HepG2 (cell line): Measurements from ENCODE around the gene ANKRD49. TPM values are rescaled to one million over a fixed set of nuclear protein-coding genes. Genes with fewer than 3 reads are reported as not detected.
A peak's percentile ranks its signal among the peaks of the same experiment; 100 is the strongest.

Experiments used
- NAIF1 ChIP-seq: sonication (generic); formaldehyde crosslinking; IDR thresholded peaks from 2 replicates; pipeline ENCODE4 v1.5.0; 2020; ENCODE audit warnings: mild to moderate bottlenecking, missing genetic modification reagents, borderline replicate concordance
- SIN3B ChIP-seq: fragments of 150-350 bp; IDR thresholded peaks from 2 replicates; pipeline ENCODE4 v1.6.1; 2014; ENCODE audit warnings: low read length
- ZNF446 ChIP-seq: sonication (generic); formaldehyde crosslinking; IDR thresholded peaks from 2 replicates; pipeline ENCODE4 v1.5.0; 2020; ENCODE audit warnings: mild to moderate bottlenecking, missing genetic modification reagents
- ZNF883 ChIP-seq: sonication (generic); formaldehyde crosslinking; IDR thresholded peaks from 2 replicates; pipeline ENCODE4 v1.5.1; 2020; ENCODE audit warnings: mild to moderate bottlenecking, missing genetic modification reagents; ENCODE audit errors: not compliant biosample characterization
- polyA plus RNA-seq, 8 experiments: library from polyadenylated mRNA; depleted of rRNA in 3 of 8; stranded (reverse) in 7 of 8; unstranded in 1 of 8; fragments of >200 nt; fragmentation: Illumina TruSeq in 4 of 8; extraction: Trizol in 4 of 8; gene quantifications; 2 replicates each; pipeline versions ENCODE4 v1.2.1 to v1.2.3, GENCODE V29; 2011 to 2016; ENCODE audit warnings: low read depth in 4 of 8, missing spikeins in 1 of 8, mixed read lengths in 1 of 8; ENCODE audit not compliant: insufficient read depth in 1 of 8
- total RNA-seq, 5 experiments: library from RNA; depleted of rRNA; stranded (reverse); fragments of >200 nt; fragmentation: Illumina TruSeq; extraction: Trizol; gene quantifications; 2 replicates each; pipeline ENCODE4 v1.2.3, GENCODE V29; 2016; ENCODE audit warnings: low read depth in 1 of 5
- TF ChIP-seq, protein P1 (sequence below): sonication (generic); formaldehyde crosslinking; IDR thresholded peaks from 2 replicates; pipeline ENCODE4 v1.5.1; 2020; ENCODE audit warnings: mild to moderate bottlenecking, missing genetic modification reagents, moderate library complexity
- TF ChIP-seq, protein P2 (sequence below): sonication (generic); formaldehyde crosslinking; IDR thresholded peaks from 2 replicates; pipeline ENCODE4 v1.4.0; 2020; ENCODE audit warnings: missing genetic modification reagents
- TF ChIP-seq, protein P3 (sequence below): sonication (generic); formaldehyde crosslinking; IDR thresholded peaks from 2 replicates; pipeline ENCODE4 v1.8.0; 2022; ENCODE audit warnings: missing genetic modification reagents, mild to moderate bottlenecking, borderline replicate concordance
- TF ChIP-seq, protein P4 (sequence below): sonication (generic); formaldehyde crosslinking; IDR thresholded peaks from 2 replicates; pipeline ENCODE4 v1.4.0; 2020; ENCODE audit warnings: missing genetic modification reagents
- TF ChIP-seq, protein P5 (sequence below): IDR thresholded peaks from 2 replicates; pipeline ENCODE4 v1.4.0; 2020; ENCODE audit warnings: mild to moderate bottlenecking, missing genetic modification reagents
- TF ChIP-seq, protein P6 (sequence below): sonication (generic); formaldehyde crosslinking; IDR thresholded peaks from 2 replicates; pipeline ENCODE4 v1.4.0; 2020; ENCODE audit warnings: low read depth, mild to moderate bottlenecking, missing genetic modification reagents

The ANKRD49 gene
- total and polyA plus RNA-seq, 2 of the 13 experiments (the other 11 are each of a cell fraction or from before 2014, with no cell fraction given): 14.2 to 14.3 TPM

DNA sequence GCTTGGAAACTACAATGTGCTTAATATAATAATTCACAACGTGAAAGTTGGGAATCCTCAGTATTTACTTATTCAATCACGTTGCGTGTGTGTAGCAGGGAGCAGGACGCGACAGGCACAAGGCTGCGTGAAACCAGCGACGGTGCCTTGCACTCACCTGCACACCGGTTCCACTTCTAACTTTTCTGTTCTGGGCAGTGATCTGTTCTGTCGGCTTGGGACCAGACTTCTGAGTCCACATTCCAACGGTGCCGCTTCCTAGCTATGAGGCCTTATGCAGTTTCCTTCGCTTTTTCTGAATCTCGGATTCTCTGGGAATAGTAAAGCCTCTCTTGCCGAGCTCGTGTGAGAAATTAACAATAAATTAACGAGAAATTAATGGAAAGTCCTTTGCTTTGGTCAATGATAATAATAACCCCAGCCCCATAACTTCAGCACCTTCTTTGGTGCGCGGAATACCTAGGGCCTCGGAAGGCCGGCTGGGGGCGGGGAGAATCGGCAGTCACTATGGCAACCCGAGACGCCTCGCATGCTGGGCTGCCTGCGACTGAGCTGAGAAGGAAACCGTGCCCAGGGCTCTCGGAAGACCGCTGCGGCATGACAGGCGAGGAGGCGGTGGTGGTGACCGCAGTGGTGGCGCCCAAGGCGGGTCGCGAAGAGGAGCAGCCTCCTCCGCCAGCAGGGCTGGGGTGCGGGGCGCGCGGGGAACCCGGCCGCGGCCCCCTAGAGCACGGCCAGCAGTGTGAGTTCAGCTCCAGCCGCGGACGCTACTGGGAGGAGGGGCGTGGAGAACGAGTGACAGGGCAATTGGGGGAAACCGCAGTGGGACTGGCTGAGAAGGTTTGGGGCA, 18.4 kb downstream of the ANKRD49 start, which contains the start of gene C11orf97 (continued):
- TF ChIP-seq, protein P1, sequence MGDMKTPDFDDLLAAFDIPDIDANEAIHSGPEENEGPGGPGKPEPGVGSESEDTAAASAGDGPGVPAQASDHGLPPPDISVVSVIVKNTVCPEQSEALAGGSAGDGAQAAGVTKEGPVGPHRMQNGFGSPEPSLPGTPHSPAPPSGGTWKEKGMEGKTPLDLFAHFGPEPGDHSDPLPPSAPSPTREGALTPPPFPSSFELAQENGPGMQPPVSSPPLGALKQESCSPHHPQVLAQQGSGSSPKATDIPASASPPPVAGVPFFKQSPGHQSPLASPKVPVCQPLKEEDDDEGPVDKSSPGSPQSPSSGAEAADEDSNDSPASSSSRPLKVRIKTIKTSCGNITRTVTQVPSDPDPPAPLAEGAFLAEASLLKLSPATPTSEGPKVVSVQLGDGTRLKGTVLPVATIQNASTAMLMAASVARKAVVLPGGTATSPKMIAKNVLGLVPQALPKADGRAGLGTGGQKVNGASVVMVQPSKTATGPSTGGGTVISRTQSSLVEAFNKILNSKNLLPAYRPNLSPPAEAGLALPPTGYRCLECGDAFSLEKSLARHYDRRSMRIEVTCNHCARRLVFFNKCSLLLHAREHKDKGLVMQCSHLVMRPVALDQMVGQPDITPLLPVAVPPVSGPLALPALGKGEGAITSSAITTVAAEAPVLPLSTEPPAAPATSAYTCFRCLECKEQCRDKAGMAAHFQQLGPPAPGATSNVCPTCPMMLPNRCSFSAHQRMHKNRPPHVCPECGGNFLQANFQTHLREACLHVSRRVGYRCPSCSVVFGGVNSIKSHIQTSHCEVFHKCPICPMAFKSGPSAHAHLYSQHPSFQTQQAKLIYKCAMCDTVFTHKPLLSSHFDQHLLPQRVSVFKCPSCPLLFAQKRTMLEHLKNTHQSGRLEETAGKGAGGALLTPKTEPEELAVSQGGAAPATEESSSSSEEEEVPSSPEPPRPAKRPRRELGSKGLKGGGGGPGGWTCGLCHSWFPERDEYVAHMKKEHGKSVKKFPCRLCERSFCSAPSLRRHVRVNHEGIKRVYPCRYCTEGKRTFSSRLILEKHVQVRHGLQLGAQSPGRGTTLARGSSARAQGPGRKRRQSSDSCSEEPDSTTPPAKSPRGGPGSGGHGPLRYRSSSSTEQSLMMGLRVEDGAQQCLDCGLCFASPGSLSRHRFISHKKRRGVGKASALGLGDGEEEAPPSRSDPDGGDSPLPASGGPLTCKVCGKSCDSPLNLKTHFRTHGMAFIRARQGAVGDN (CRISPR knock-in tag): peak; percentile 72
- TF ChIP-seq, protein P2, sequence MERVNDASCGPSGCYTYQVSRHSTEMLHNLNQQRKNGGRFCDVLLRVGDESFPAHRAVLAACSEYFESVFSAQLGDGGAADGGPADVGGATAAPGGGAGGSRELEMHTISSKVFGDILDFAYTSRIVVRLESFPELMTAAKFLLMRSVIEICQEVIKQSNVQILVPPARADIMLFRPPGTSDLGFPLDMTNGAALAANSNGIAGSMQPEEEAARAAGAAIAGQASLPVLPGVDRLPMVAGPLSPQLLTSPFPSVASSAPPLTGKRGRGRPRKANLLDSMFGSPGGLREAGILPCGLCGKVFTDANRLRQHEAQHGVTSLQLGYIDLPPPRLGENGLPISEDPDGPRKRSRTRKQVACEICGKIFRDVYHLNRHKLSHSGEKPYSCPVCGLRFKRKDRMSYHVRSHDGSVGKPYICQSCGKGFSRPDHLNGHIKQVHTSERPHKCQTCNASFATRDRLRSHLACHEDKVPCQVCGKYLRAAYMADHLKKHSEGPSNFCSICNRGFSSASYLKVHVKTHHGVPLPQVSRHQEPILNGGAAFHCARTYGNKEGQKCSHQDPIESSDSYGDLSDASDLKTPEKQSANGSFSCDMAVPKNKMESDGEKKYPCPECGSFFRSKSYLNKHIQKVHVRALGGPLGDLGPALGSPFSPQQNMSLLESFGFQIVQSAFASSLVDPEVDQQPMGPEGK (CRISPR knock-in tag): peak; percentile 8; the same call in 1 of the 2 replicates
- TF ChIP-seq ZNF446 (CRISPR knock-in tag) (0 out of 2 replicates have a peak, but pooled peaks have one; percentile 26), SIN3B (no peak), ZNF883 (CRISPR knock-in tag) (no peak), NAIF1 (CRISPR knock-in tag) (no peak)
- TF ChIP-seq, protein P3, sequence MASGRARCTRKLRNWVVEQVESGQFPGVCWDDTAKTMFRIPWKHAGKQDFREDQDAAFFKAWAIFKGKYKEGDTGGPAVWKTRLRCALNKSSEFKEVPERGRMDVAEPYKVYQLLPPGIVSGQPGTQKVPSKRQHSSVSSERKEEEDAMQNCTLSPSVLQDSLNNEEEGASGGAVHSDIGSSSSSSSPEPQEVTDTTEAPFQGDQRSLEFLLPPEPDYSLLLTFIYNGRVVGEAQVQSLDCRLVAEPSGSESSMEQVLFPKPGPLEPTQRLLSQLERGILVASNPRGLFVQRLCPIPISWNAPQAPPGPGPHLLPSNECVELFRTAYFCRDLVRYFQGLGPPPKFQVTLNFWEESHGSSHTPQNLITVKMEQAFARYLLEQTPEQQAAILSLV (CRISPR knock-in tag): no peak
- TF ChIP-seq, protein P4, sequence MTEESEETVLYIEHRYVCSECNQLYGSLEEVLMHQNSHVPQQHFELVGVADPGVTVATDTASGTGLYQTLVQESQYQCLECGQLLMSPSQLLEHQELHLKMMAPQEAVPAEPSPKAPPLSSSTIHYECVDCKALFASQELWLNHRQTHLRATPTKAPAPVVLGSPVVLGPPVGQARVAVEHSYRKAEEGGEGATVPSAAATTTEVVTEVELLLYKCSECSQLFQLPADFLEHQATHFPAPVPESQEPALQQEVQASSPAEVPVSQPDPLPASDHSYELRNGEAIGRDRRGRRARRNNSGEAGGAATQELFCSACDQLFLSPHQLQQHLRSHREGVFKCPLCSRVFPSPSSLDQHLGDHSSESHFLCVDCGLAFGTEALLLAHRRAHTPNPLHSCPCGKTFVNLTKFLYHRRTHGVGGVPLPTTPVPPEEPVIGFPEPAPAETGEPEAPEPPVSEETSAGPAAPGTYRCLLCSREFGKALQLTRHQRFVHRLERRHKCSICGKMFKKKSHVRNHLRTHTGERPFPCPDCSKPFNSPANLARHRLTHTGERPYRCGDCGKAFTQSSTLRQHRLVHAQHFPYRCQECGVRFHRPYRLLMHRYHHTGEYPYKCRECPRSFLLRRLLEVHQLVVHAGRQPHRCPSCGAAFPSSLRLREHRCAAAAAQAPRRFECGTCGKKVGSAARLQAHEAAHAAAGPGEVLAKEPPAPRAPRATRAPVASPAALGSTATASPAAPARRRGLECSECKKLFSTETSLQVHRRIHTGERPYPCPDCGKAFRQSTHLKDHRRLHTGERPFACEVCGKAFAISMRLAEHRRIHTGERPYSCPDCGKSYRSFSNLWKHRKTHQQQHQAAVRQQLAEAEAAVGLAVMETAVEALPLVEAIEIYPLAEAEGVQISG (CRISPR knock-in tag): 0 out of 2 replicates have a peak, but pooled peaks have one; percentile 28
- TF ChIP-seq, protein P5, sequence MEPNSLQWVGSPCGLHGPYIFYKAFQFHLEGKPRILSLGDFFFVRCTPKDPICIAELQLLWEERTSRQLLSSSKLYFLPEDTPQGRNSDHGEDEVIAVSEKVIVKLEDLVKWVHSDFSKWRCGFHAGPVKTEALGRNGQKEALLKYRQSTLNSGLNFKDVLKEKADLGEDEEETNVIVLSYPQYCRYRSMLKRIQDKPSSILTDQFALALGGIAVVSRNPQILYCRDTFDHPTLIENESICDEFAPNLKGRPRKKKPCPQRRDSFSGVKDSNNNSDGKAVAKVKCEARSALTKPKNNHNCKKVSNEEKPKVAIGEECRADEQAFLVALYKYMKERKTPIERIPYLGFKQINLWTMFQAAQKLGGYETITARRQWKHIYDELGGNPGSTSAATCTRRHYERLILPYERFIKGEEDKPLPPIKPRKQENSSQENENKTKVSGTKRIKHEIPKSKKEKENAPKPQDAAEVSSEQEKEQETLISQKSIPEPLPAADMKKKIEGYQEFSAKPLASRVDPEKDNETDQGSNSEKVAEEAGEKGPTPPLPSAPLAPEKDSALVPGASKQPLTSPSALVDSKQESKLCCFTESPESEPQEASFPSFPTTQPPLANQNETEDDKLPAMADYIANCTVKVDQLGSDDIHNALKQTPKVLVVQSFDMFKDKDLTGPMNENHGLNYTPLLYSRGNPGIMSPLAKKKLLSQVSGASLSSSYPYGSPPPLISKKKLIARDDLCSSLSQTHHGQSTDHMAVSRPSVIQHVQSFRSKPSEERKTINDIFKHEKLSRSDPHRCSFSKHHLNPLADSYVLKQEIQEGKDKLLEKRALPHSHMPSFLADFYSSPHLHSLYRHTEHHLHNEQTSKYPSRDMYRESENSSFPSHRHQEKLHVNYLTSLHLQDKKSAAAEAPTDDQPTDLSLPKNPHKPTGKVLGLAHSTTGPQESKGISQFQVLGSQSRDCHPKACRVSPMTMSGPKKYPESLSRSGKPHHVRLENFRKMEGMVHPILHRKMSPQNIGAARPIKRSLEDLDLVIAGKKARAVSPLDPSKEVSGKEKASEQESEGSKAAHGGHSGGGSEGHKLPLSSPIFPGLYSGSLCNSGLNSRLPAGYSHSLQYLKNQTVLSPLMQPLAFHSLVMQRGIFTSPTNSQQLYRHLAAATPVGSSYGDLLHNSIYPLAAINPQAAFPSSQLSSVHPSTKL: peak; percentile 24; the same call in 1 of the 2 replicates
- TF ChIP-seq, protein P6, sequence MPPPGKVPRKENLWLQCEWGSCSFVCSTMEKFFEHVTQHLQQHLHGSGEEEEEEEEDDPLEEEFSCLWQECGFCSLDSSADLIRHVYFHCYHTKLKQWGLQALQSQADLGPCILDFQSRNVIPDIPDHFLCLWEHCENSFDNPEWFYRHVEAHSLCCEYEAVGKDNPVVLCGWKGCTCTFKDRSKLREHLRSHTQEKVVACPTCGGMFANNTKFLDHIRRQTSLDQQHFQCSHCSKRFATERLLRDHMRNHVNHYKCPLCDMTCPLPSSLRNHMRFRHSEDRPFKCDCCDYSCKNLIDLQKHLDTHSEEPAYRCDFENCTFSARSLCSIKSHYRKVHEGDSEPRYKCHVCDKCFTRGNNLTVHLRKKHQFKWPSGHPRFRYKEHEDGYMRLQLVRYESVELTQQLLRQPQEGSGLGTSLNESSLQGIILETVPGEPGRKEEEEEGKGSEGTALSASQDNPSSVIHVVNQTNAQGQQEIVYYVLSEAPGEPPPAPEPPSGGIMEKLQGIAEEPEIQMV (CRISPR knock-in tag): no peak
